Large intestine (tissue), 3 donors: ENCODE results near the gene RMND1. TPM values are rescaled to one million over a fixed set of nuclear protein-coding genes. Genes with fewer than 3 reads are reported as not detected.

Experiments
- DNase-seq, 2 donors: peaks; one replicate each; pipeline versions ENCODE4 v3.0.0 to v3.0.0-alpha.2; 2013
- H3K27ac ChIP-seq: one replicate; pipeline ENCODE4 v1.5.1; 2013; ENCODE audit warnings: low read length
- H3K27me3 ChIP-seq: 2 replicates; pipeline ENCODE4 v1.6.1; 2013; ENCODE audit warnings: low read length; ENCODE audit not compliant: control insufficient read depth, insufficient read depth
- H3K36me3 ChIP-seq: 2 replicates; pipeline ENCODE4 v1.6.1; 2013; ENCODE audit warnings: low read length; ENCODE audit not compliant: control insufficient read depth, insufficient read depth
- H3K4me1 ChIP-seq: one replicate; pipeline ENCODE4 v1.6.1; 2013; ENCODE audit warnings: low read length; ENCODE audit not compliant: control insufficient read depth, insufficient read depth
- H3K4me3 ChIP-seq: one replicate; pipeline ENCODE4 v1.5.1; 2013; ENCODE audit warnings: low read length
- H3K9me3 ChIP-seq: one replicate; pipeline ENCODE4 v1.6.1; 2013; ENCODE audit warnings: mild to moderate bottlenecking, low read depth, low read length, moderate library complexity; ENCODE audit not compliant: control insufficient read depth
- WGBS: methylation state at CpG from one replicate; pipeline ENCODE4 v1.1.5; 2013; ENCODE audit warnings: low lambda C conversion rate; ENCODE audit not compliant: insufficient coverage; 5-methylcytosine and 5-hydroxymethylcytosine counted together
- polyA plus RNA-seq: library from polyadenylated mRNA; unstranded; fragments of 120-200 nt; gene quantifications from one replicate; pipeline ENCODE4 v1.2.1, GENCODE V29; 2013

RMND1 gene
- polyA plus RNA-seq, 1 donor, result 41.2 TPM

GRCh38 chr6:151425561-151425960, 26.4 kb downstream of the RMND1 start:
- Histone ChIP-seq H3K27me3 (no peaks in the 10 kb centered on the region), H3K36me3 (peaks cover 48% of the 10 kb centered on the region), H3K9me3 (no peaks in the 10 kb centered on the region), H3K4me3 (no peak overlapping the region), H3K27ac (peak overlapping the region; percentile 17), H3K4me1 (no peaks in the 10 kb centered on the region)
- WGBS, result 100% methylated on average over 3 of the region's 4 CpGs
- DNase-seq, result peak; percentile 55 to 75

GRCh38 chr6:151422981-151423380, 28.9 kb downstream of the RMND1 start:
- Histone ChIP-seq H3K4me1 (no peaks in the 10 kb centered on the region), H3K4me3 (no peak overlapping the region), H3K9me3 (no peaks in the 10 kb centered on the region), H3K27ac (no peak overlapping the region), H3K36me3 (peaks cover 43% of the 10 kb centered on the region), H3K27me3 (no peaks in the 10 kb centered on the region)
- no CpG with 5 or more reads among the region's 4 CpGs for WGBS
- DNase-seq, result no peak

GRCh38 chr6:151417477-151417876, 34.4 kb downstream of the RMND1 start:
- no peaks in the 10 kb centered on the region for H3K27me3 ChIP-seq
- no peak for DNase-seq
- no peaks in the 10 kb centered on the region for H3K4me1 ChIP-seq
- no peaks in the 10 kb centered on the region for H3K9me3 ChIP-seq
- no CpG with 5 or more reads among the region's 1 CpG for WGBS
- H3K27ac ChIP-seq, result no peak overlapping the region
- peaks cover 57% of the 10 kb centered on the region for H3K36me3 ChIP-seq
- no peak overlapping the region for H3K4me3 ChIP-seq

GRCh38 chr6:151414641-151415260, 37.2 kb downstream of the RMND1 start:
- Histone ChIP-seq H3K36me3 (peaks cover 64% of the 10 kb centered on the region), H3K27ac (no peak overlapping the region), H3K27me3 (no peaks in the 10 kb centered on the region), H3K4me1 (no peaks in the 10 kb centered on the region), H3K4me3 (no peak overlapping the region), H3K9me3 (no peaks in the 10 kb centered on the region)
- DNase-seq, result no peak
- 96% methylated on average over 3 of the region's 3 CpGs for WGBS

GRCh38 chr6:151413372-151414145, 38.4 kb downstream of the RMND1 start:
- H3K4me1 ChIP-seq, result no peaks in the 10 kb centered on the region
- no peak overlapping the region for H3K27ac ChIP-seq
- DNase-seq, result no peak
- H3K4me3 ChIP-seq, result no peak overlapping the region
- WGBS, result no CpG with 5 or more reads among the region's 8 CpGs
- H3K36me3 ChIP-seq, result peaks cover 66% of the 10 kb centered on the region
- H3K27me3 ChIP-seq, result no peaks in the 10 kb centered on the region
- H3K9me3 ChIP-seq, result no peaks in the 10 kb centered on the region

GRCh38 chr6:151412909-151413308, 39.0 kb downstream of the RMND1 start:
- DNase-seq, result no peak
- WGBS, result no CpG with 5 or more reads among the region's 3 CpGs
- no peak overlapping the region for H3K4me3 ChIP-seq
- H3K36me3 ChIP-seq, result peaks cover 70% of the 10 kb centered on the region
- H3K27me3 ChIP-seq, result no peaks in the 10 kb centered on the region
- no peak overlapping the region for H3K27ac ChIP-seq
- no peaks in the 10 kb centered on the region for H3K9me3 ChIP-seq
- H3K4me1 ChIP-seq, result no peaks in the 10 kb centered on the region

GRCh38 chr6:151409679-151410078, 42.2 kb downstream of the RMND1 start:
- WGBS, result 80% methylated on average over 1 of the region's 7 CpGs

GRCh38 chr6:151409260-151409659, 42.7 kb downstream of the RMND1 start:
- no peaks in the 10 kb centered on the region for H3K9me3 ChIP-seq
- WGBS, result no CpG with 5 or more reads among the region's 2 CpGs
- no peak overlapping the region for H3K27ac ChIP-seq
- H3K4me1 ChIP-seq, result no peaks in the 10 kb centered on the region
- no peak for DNase-seq
- no peaks in the 10 kb centered on the region for H3K27me3 ChIP-seq
- peaks cover 63% of the 10 kb centered on the region for H3K36me3 ChIP-seq
- H3K4me3 ChIP-seq, result no peak overlapping the region

More at GRCh38 chr6:151409679-151410078, 42.2 kb downstream of the RMND1 start:
- no peaks in the 10 kb centered on the region for H3K4me1 ChIP-seq
- H3K27ac ChIP-seq, result no peak overlapping the region
- H3K4me3 ChIP-seq, result no peak overlapping the region
- H3K36me3 ChIP-seq, result peaks cover 62% of the 10 kb centered on the region
- H3K27me3 ChIP-seq, result no peaks in the 10 kb centered on the region
- no peak for DNase-seq
- H3K9me3 ChIP-seq, result no peaks in the 10 kb centered on the region

GRCh38 chr6:151408858-151409257, 43.1 kb downstream of the RMND1 start:
- Histone ChIP-seq H3K27ac (no peak overlapping the region), H3K4me1 (no peaks in the 10 kb centered on the region), H3K9me3 (no peaks in the 10 kb centered on the region), H3K27me3 (no peaks in the 10 kb centered on the region), H3K4me3 (no peak overlapping the region), H3K36me3 (peaks cover 60% of the 10 kb centered on the region)
- no peak for DNase-seq
- no CpG with 5 or more reads among the region's 2 CpGs for WGBS

- Histone ChIP-seq H3K36me3 (peaks cover 27% of the 10 kb centered on the region), H3K27me3 (no peaks in the 10 kb centered on the region), H3K4me1 (no peaks in the 10 kb centered on the region), H3K27ac (no peak overlapping the region), H3K9me3 (no peaks in the 10 kb centered on the region), H3K4me3 (no peak overlapping the region)
- 100% methylated on average over 2 of the region's 4 CpGs for WGBS
- no peak for DNase-seq
Observed at GRCh38 chr6:151403919-151404308, 48.0 kb downstream of the RMND1 start.
